HepG2 (cell line): ENCODE measurements around the gene PRKG1.

Experiments used
- BRF2 ChIP-seq: sonication (generic); formaldehyde crosslinking; IDR thresholded peaks from 2 replicates; pipeline ENCODE4 v1.8.1; 2022; ENCODE audit warnings: mild to moderate bottlenecking, missing genetic modification reagents
- CTCF ChIP-seq: sonication (generic); formaldehyde crosslinking; IDR thresholded peaks from 2 replicates; pipeline ENCODE4 v1.5.0; 2020; ENCODE audit warnings: mild to moderate bottlenecking, missing genetic modification reagents, moderate library complexity
- ETV6 ChIP-seq: sonication (generic); formaldehyde crosslinking; conservative IDR thresholded peaks from 2 replicates; pipeline ENCODE4 v1.4.0; 2020; ENCODE audit warnings: missing genetic modification reagents
- FLYWCH1 ChIP-seq: sonication (generic); formaldehyde crosslinking; IDR thresholded peaks from 2 replicates; pipeline ENCODE4 v1.8.1; 2023; ENCODE audit warnings: mild to moderate bottlenecking, missing genetic modification reagents
- HNRNPLL ChIP-seq: fragments of 200-400 bp; formaldehyde crosslinking; IDR thresholded peaks from 2 replicates; pipeline ENCODE4 v1.6.1; 2017; ENCODE audit warnings: mild to moderate bottlenecking, low read depth, low read length; ENCODE audit not compliant: poor library complexity, severe bottlenecking
- NFIC ChIP-seq: IDR thresholded peaks from 2 replicates; pipeline ENCODE4 v1.6.1; 2012; ENCODE audit warnings: mild to moderate bottlenecking, low read length, inconsistent platforms
- NFRKB ChIP-seq: fragments of 450-650 bp; IDR thresholded peaks from 2 replicates; pipeline ENCODE4 v1.6.1; 2017
- NR3C1 ChIP-seq: sonication (generic); formaldehyde crosslinking; IDR thresholded peaks from 2 replicates; pipeline ENCODE4 v1.4.0; 2020; ENCODE audit warnings: missing genetic modification reagents
- POLR2AphosphoS5 ChIP-seq: IDR thresholded peaks from 2 replicates; pipeline ENCODE4 v1.6.1; 2012; ENCODE audit warnings: low read depth, low read length
- SETDB1 ChIP-seq: sonication (generic); formaldehyde crosslinking; IDR thresholded peaks from 2 replicates; pipeline ENCODE4 v1.5.1; 2020; ENCODE audit warnings: missing genetic modification reagents, mild to moderate bottlenecking, borderline replicate concordance
- ZFX ChIP-seq: sonication (generic); formaldehyde crosslinking; IDR thresholded peaks from 2 replicates; pipeline ENCODE4 v1.4.0; 2020; ENCODE audit warnings: mild to moderate bottlenecking, low read depth, missing genetic modification reagents, moderate library complexity
- ZNF615 ChIP-seq: sonication (generic); formaldehyde crosslinking; IDR thresholded peaks from 2 replicates; pipeline ENCODE4 v1.5.0; 2020; ENCODE audit warnings: mild to moderate bottlenecking, missing genetic modification reagents, borderline replicate concordance
- TF ChIP-seq, protein P1 (sequence below): sonication (generic); formaldehyde crosslinking; IDR thresholded peaks from 2 replicates; pipeline ENCODE4 v1.4.0; 2020; ENCODE audit warnings: missing genetic modification reagents

- no peak for TF ChIP-seq NFIC
- TF ChIP-seq ETV6 (CRISPR knock-in tag): no peak
- no peak for TF ChIP-seq NR3C1 (CRISPR knock-in tag)
- no peak for TF ChIP-seq BRF2 (CRISPR knock-in tag)
- TF ChIP-seq NFRKB: no peak
- TF ChIP-seq CTCF (CRISPR knock-in tag): no peak
- TF ChIP-seq ZNF615: no peak
- TF ChIP-seq HNRNPLL: no peak
- no peak for TF ChIP-seq POLR2AphosphoS5
- TF ChIP-seq FLYWCH1 (CRISPR knock-in tag): no peak
- TF ChIP-seq SETDB1 (CRISPR knock-in tag): no peak
- TF ChIP-seq, protein P1, sequence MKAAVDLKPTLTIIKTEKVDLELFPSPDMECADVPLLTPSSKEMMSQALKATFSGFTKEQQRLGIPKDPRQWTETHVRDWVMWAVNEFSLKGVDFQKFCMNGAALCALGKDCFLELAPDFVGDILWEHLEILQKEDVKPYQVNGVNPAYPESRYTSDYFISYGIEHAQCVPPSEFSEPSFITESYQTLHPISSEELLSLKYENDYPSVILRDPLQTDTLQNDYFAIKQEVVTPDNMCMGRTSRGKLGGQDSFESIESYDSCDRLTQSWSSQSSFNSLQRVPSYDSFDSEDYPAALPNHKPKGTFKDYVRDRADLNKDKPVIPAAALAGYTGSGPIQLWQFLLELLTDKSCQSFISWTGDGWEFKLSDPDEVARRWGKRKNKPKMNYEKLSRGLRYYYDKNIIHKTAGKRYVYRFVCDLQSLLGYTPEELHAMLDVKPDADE (CRISPR knock-in tag): no peak
- no peak for TF ChIP-seq ZFX (CRISPR knock-in tag)
Measured at GRCh38 chr10:51196508-51197175, 122.4 kb downstream of the PRKG1 start.
